Activated CD4-positive, alpha-beta T cell treated with anti-CD3 and anti-CD28 coated beads, Interleukin-2, Interleukin-4, amounts not matched to agents 100 ng/mL and 50 ng/mL, durations not matched to agents 16 hours and 8 hours (primary cell): ENCODE measurements around the gene OR6K3.
"Not testable (repeated sequence)": the region's sequence is repeated elsewhere in the genome, so short reads cannot be mapped to it uniquely, and the experiment has no call there.

ENCODE experiments used
- DNase-seq: peaks from one replicate; pipeline ENCODE4 v3.0.0-alpha.2; 2020; ENCODE audit warnings: low spot score

OR6K3 gene

DNA sequence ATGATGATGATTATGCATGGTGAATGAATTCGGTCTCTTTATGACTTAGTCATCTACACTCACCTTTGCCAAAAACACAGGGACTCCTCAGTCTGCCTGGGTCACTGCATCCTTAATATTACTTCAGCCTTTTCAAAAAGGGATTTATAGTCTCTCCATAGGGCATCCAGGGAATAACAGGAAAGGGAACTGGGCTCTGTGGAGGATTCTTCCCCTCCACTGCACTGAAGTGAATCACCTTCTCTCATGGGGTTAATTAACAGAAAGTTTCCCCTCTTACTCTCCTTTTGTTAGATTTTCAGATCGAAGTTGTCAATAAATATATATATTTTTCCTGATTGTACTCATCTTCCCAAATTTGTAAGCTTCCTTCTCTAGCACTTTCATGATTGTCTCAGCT lies at the start of gene OR6K3:
Gene OR6K3, minus strand, starts transcription at position 101 of the 400 bp plus-strand sequence. CDS start 2,605 bp downstream, outside the sequence.
- no peak for DNase-seq

GRCh38 chr1:158754420-158754819 lies 33.9 kb upstream of the OR6K3 start, which contains the start of gene OR6K6:
Gene OR6K6 (plus strand): TSS chr1:158754720. CDS start chr1:158754888, 168 bp downstream.
- no peak for DNase-seq

DNA sequence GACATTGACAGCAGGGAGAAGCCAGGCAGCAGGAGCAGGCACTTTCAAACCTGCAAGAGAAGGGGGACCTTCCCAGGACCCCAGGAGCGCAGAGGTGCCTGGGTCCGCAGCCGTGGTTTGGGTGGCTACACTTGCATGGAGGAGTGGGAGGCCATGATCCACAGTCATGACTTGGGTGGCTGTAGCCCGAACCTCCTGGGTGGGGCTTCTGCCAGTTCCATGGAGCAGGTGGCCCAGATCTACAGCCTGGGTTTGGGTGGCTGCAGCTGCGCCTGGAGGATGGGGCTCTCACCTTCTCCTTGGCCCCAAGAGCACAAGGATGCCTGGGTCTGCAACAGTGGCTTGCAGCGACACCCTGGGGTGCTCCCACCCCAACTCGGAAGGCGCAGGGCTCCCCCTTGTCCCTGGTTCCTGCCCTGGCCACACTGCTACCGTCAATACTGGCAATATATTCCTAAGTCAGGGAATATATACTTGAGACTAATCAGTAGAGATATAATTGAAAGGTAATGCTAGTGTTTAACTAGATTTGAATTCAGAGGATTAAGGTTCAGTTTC lies 31.7 kb upstream of the OR6K3 start:
- no peak for DNase-seq

DNA sequence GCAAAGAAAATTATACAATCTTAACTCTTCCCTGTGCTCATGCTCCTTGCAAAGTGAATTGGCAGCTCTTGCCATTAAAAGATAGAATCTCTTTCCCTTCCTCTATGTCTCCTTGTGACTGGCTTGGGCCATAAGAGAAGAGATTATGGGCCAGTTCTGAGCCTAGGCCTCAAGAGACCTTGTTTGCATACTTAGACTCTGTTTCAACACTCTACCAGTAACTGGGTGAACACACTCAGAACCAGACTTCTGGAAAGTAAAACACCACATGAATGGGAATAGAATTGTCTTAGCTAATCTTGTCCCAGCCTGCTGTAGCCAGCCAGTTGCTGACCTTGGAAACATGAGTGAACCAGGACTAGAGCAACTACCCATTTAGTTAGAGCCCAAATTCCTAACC lies 15.3 kb upstream of the OR6K3 start:
- no peak for DNase-seq

- DNase-seq, result no peak
These were observed 12.0 kb upstream of the OR6K3 start for GRCh38 chr1:158732524-158732923.

GRCh38 chr1:158731707-158732106 lies 11.2 kb upstream of the OR6K3 start:
- DNase-seq, result no peak

GRCh38 chr1:158730453-158730852 lies 9.9 kb upstream of the OR6K3 start:
- no peak for DNase-seq

- no peak for DNase-seq
These were observed 8.1 kb upstream of the OR6K3 start for GRCh38 chr1:158728510-158729225.

DNA sequence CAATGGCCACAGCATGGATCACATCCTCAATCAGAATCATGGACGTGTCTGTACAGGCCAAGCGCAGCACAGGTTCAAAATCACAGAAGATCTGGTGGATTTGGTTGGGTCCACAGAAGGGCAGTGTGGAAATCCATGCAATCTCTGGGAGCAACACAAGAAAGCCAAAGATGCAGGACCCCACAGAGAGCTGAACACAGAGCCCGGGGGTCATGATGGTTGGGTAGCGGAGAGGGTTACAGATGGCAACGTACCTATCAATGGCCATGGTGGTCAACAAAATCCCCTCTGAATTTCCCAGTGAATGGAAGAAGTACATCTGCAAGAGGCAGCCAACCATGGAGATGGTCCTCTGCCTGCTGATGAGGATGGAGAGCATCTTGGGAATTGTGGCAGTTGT lies 3.9 kb upstream of the OR6K3 start:
- DNase-seq, result no peak

GRCh38 chr1:158719664-158720063 lies 856 bp downstream of the OR6K3 start:
- no peak for DNase-seq

DNA sequence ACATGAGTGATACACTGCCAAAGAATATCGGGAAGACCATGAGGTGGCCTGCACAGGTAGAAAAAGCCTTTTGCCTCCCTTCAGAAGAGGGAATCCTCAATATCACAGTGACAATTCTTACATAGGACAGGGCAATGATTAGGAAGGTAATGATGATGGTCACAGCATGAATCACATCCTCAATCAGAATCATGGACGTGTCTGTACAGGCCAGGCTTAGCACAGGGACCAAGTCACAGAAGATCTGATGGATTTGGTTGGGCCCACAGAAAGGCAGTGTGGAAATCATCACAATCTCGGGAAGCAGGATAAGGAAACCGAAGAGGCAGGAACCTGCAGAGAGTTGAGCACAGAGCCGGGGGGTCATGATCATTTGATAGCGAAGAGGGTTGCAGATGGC lies 3.2 kb downstream of the OR6K3 start:
- no peak for DNase-seq

GRCh38 chr1:158716335-158716734 lies 4.2 kb downstream of the OR6K3 start:
- DNase-seq, result peak; percentile 50

DNA sequence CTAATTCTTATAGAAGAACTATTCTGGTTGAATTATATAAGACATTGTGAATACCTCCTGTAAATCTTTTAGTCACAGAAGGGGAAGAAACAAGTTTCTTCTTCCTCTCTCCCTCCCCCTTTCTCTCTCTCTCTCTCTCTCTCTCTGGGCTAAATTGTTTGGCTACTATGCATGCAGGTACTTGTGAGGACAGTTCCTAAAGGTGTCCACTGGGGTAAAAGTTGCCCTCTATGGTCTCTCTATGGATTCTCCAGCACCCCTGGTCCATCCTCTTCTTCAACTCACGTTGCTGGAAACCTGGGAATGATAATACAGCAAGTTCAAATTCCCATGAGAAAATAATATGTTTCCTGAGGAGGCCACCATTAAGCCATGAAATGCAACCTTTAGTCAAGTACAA lies 5.8 kb downstream of the OR6K3 start:
- DNase-seq, result no peak

DNA sequence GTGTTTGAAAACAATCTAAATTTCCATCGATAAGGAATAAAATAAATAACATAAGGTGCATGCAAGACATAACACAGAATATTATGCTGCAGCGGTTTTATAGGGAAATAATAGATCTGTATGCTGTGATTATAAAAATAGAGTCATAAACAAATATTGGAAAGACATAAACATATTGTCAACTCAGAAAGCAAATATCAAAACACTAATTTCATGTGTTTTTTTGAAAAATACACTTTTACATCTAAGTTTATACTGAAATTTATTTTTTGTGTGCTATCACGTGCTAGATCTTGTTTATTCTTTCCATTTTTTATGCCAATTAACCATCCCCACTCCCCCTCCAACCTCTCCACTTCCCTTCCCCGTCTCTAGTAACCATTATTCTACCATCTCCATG lies 9.4 kb downstream of the OR6K3 start:
- DNase-seq, result no peak

- DNase-seq, result no peak
These were observed 14.4 kb downstream of the OR6K3 start for GRCh38 chr1:158706096-158706495.

DNA sequence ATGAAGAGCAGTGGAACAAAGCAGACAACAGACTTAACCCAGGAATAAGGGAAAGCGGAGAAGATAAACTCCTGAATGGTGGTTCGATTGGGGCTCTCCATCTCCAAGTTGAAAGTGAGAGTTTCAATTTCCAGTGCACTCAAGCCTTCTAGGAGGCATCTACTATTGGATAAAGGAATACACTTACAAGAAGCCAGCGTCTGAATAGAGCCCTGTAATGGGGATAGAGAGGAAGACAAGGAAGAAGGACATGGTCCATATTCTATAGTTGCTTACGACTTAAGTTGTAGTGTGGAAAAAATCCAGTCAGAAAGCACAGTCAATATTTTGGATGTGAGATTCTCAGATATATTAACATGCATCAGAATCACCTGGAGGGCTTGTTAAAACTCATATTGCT lies 20.0 kb downstream of the OR6K3 start, which contains the start of gene OR6K2:
Gene OR6K2, minus strand, starts transcription at position 101 of the 400 bp plus-strand sequence. Its CDS starts 0 bp downstream, at position 101.
- no peak for DNase-seq

- no peak for DNase-seq
These were observed 25.9 kb downstream of the OR6K3 start for GRCh38 chr1:158694596-158694995.

DNA sequence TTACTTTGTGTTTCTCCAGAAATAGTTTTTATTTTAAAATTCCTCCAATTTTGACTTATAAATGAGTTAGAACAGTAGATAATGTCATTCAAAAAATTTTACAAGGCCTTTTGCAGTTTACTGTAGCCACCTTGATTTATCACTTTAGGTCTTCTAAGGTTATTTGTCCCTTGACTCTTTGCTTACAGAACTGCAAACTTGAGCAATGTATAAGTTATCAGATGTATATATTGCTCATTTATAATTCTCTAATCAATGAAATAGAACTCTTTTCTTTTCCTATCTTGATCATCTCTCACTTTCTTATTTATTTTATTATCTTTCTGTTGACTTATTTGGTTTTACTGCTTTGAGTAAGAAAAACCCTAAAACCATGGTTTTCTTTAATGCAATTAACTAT lies 28.2 kb downstream of the OR6K3 start:
- DNase-seq, result no peak

- DNase-seq, result no peak
These were observed 28.6 kb downstream of the OR6K3 start for GRCh38 chr1:158691907-158692306.

GRCh38 chr1:158691149-158691548 lies 29.4 kb downstream of the OR6K3 start:
- not testable (repeated sequence) for DNase-seq

GRCh38 chr1:158689875-158690274 lies 30.6 kb downstream of the OR6K3 start:
- DNase-seq, result no peak

- no peak for DNase-seq
These were observed 31.4 kb downstream of the OR6K3 start for GRCh38 chr1:158689110-158689509.

- not testable (repeated sequence) for DNase-seq
These were observed 32.2 kb downstream of the OR6K3 start for GRCh38 chr1:158688343-158688742.

- DNase-seq, result no peak
These were observed 33.5 kb downstream of the OR6K3 start for GRCh38 chr1:158687037-158687436.
